ENCODE results near the gene KDR. TPM values are rescaled to one million over a fixed set of nuclear protein-coding genes. Genes with fewer than 3 reads are reported as not detected.

KDR gene
- total and polyA plus RNA-seq, 4 donors = 8.4 to 132 (median 32.5) TPM

GRCh38 chr4:55075823-55076716 is 49.3 kb downstream of the KDR start:
- Histone ChIP-seq H3K27me3 (ENCODE audit: control insufficient read depth in 3 of 3, insufficient read depth in 3 of 3, low read length in 2 of 3) (no peaks in the 10 kb centered on the region), H3K4me1 (ENCODE audit: control insufficient read depth in 5 of 5, insufficient read depth in 5 of 5, low read length in 5 of 5) (no peaks in the 10 kb centered on the region), H3K9me3 (ENCODE audit: control insufficient read depth in 4 of 4, insufficient read depth in 3 of 4, low read length in 3 of 4) (peaks cover 0 to 2% (median 0%) of the 10 kb centered on the region in 4 donors), H3K9ac (ENCODE audit: insufficient read depth in 1 of 2, low read length in 2 of 2) (no peak overlapping the region), H3K27ac (ENCODE audit: low read depth in 1 of 2, low read length in 1 of 2) (no peak overlapping the region), H3K4me3 (no peak overlapping the region), H3K36me3 (ENCODE audit: control insufficient read depth in 4 of 4, insufficient read depth in 4 of 4, low read length in 4 of 4) (peaks cover 0 to 1% (median 0%) of the 10 kb centered on the region in 4 donors)
- DNase-seq = no peak
- no peak for TF ChIP-seq CTCF (IDR thresholded peaks at IDR 0.05; ENCODE audit: control extremely low read depth, extremely low read depth)
- WGBS, 2 donors = 50 to 61% methylated on average over 5 of the region's 5 CpGs
- no peak for ATAC-seq (ENCODE audit: insufficient read depth, low FRiP score)

DNA sequence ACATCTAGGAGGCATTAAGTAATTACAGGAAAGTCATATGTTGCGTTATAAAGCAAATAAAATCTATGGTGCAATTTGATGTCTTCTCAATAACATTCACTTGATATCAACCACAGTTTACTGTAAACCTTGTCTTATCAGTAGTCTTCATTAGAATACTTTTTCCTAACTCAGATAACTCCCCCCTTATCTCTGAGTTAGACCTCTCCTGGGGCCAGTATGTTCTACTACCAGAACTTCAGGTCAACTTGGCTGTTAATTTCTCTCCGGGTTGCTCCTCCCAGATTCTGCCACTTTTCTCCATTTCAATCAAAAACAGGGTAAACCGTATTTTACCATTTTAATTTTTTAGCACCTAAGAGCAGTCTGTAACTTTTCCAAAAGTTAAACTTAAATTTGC is 50.0 kb downstream of the KDR start:
- WGBS, 2 donors = 74 to 91% methylated on average over 3 of the region's 3 CpGs
- no peak overlapping the region for H3K9ac ChIP-seq (ENCODE audit: insufficient read depth in 1 of 2, low read length in 2 of 2)

GRCh38 chr4:55074386-55074785 is 51.0 kb downstream of the KDR start:
- 72 to 88% methylated on average over 5 of the region's 5 CpGs for whole genome bisulfite sequencing, 2 donors
- Histone ChIP-seq H3K27me3 (ENCODE audit: control insufficient read depth in 3 of 3, insufficient read depth in 3 of 3, low read length in 2 of 3) (no peaks in the 10 kb centered on the region), H3K9ac (ENCODE audit: insufficient read depth in 1 of 2, low read length in 2 of 2) (no peak overlapping the region), H3K36me3 (ENCODE audit: control insufficient read depth in 4 of 4, insufficient read depth in 4 of 4, low read length in 4 of 4) (peaks cover 0 to 1% (median 0%) of the 10 kb centered on the region in 4 donors), H3K4me1 (ENCODE audit: control insufficient read depth in 5 of 5, insufficient read depth in 5 of 5, low read length in 5 of 5) (no peaks in the 10 kb centered on the region), H3K4me3 (no peak overlapping the region), H3K9me3 (ENCODE audit: control insufficient read depth in 4 of 4, insufficient read depth in 3 of 4, low read length in 3 of 4) (peaks cover 0 to 2% (median 0%) of the 10 kb centered on the region in 4 donors), H3K27ac (ENCODE audit: low read depth in 1 of 2, low read length in 1 of 2) (no peak overlapping the region)
- no peak for TF ChIP-seq CTCF (IDR thresholded peaks at IDR 0.05; ENCODE audit: control extremely low read depth, extremely low read depth)
- ATAC-seq (ENCODE audit: insufficient read depth, low FRiP score) (no peak), DNase-seq (no peak)

More for the DNA sequence above, 50.0 kb downstream of the KDR start:
- no peaks in the 10 kb centered on the region for H3K27me3 ChIP-seq (ENCODE audit: control insufficient read depth in 3 of 3, insufficient read depth in 3 of 3, low read length in 2 of 3)
- H3K4me3 ChIP-seq = no peak overlapping the region
- DNase-seq (no peak), ATAC-seq (ENCODE audit: insufficient read depth, low FRiP score) (no peak)
- H3K9me3 ChIP-seq (ENCODE audit: control insufficient read depth in 4 of 4, insufficient read depth in 3 of 4, low read length in 3 of 4) = peaks cover 0 to 2% (median 0%) of the 10 kb centered on the region in 4 donors
- H3K36me3 ChIP-seq (ENCODE audit: control insufficient read depth in 4 of 4, insufficient read depth in 4 of 4, low read length in 4 of 4) = peaks cover 0 to 1% (median 0%) of the 10 kb centered on the region in 4 donors
- TF ChIP-seq CTCF (IDR thresholded peaks at IDR 0.05; ENCODE audit: control extremely low read depth, extremely low read depth) = no peak
- no peaks in the 10 kb centered on the region for H3K4me1 ChIP-seq (ENCODE audit: control insufficient read depth in 5 of 5, insufficient read depth in 5 of 5, low read length in 5 of 5)
- no peak overlapping the region for H3K27ac ChIP-seq (ENCODE audit: low read depth in 1 of 2, low read length in 1 of 2)
